Sigmoid colon (tissue), 7 donors: Measurements from ENCODE around the gene DTD1. TPM values are rescaled to one million over a fixed set of nuclear protein-coding genes. Genes with fewer than 3 reads are reported as not detected.

ENCODE experiments used
- DNase-seq: peaks from one replicate; pipeline ENCODE4 v3.0.0-alpha.2; 2019
- H3K27ac ChIP-seq, 4 donors: fragments of 200-600 bp; sonication (generic); one replicate each; pipeline ENCODE4 v1.5.1; 2016 to 2019; ENCODE audit warnings: mild to moderate bottlenecking in 1 of 4
- H3K27me3 ChIP-seq, 3 donors: fragments of 200-600 bp; sonication (generic); one replicate each; pipeline ENCODE4 v1.5.1; 2019; ENCODE audit warnings: mild to moderate bottlenecking in 1 of 3
- H3K36me3 ChIP-seq, 4 donors: fragments of 200-600 bp; sonication (generic); one replicate each; pipeline ENCODE4 v1.5.1; 2016 to 2019
- H3K4me1 ChIP-seq, 4 donors: fragments of 200-600 bp; sonication (generic); one replicate each; pipeline ENCODE4 v1.5.1; 2017 to 2019
- H3K4me3 ChIP-seq, 4 donors: fragments of 200-600 bp; sonication (generic); one replicate each; pipeline ENCODE4 v1.5.1; 2017 to 2019; ENCODE audit warnings: mild to moderate bottlenecking in 2 of 4, moderate library complexity in 1 of 4
- H3K9me3 ChIP-seq, 4 donors: fragments of 200-600 bp in 3 of 4; sonication (generic) in 3 of 4; one replicate each; pipeline versions ENCODE4 v1.5.1 to v1.6.1; 2013 to 2019
- EP300 ChIP-seq, 4 donors: sonication (generic); formaldehyde crosslinking; IDR thresholded peaks; one replicate each; pipeline ENCODE4 v1.6.1; 2017; ENCODE audit warnings: antibody characterized with exemption in 4 of 4
- POLR2A ChIP-seq, 2 donors: fragments of 450-650 bp; IDR thresholded peaks; one replicate each; pipeline ENCODE4 v1.6.1; 2016; ENCODE audit warnings: antibody characterized with exemption in 2 of 2, mild to moderate bottlenecking in 2 of 2, moderate library complexity in 2 of 2
- POLR2AphosphoS5 ChIP-seq, 4 donors: sonication (generic); formaldehyde crosslinking; IDR thresholded peaks; one replicate each; pipeline ENCODE4 v1.6.1; 2017; ENCODE audit warnings: antibody characterized with exemption in 4 of 4
- WGBS, 2 donors: extraction: QIAGEN DNeasy Blood & Tissue Kit; methylation state at CpG; one replicate each; pipeline ENCODE4 v1.1.7; 2013; 5-methylcytosine and 5-hydroxymethylcytosine counted together
- intact Hi-C: fragments of 100-400 bp; cut with DNase I; formaldehyde crosslinking; loops from one replicate; pipeline ENCODE4 v1.15.1; 2023
- polyA plus RNA-seq, 3 donors: library from polyadenylated mRNA; stranded (reverse); fragments of 200-250 nt; gene quantifications; one replicate each; pipeline ENCODE4 v1.2.3, GENCODE V29; 2013
- total RNA-seq, 4 donors: library from RNA; depleted of rRNA; stranded (reverse); fragments of >200 nt; gene quantifications; one replicate each; pipeline ENCODE4 v1.1.0, GENCODE V29; 2016
- TF ChIP-seq, protein P1 (sequence below), 4 experiments: fragments of 450-650 bp in 3 of 4; fragments of 200-600 bp in 1 of 4; IDR thresholded peaks; one replicate each; pipeline ENCODE4 v1.5.1; 2016 to 2019; ENCODE audit warnings: antibody characterized with exemption in 4 of 4, mild to moderate bottlenecking in 3 of 4, moderate library complexity in 2 of 4
- donor health status: healthy with polysubstance abuse.
- donor health status: Bipolar disorder and iron deficiency.
- donor health status: healthy.

Gene DTD1
- total and polyA plus RNA-seq, 7 donors = 11.6 to 22.9 (median 18.9) TPM

DNA sequence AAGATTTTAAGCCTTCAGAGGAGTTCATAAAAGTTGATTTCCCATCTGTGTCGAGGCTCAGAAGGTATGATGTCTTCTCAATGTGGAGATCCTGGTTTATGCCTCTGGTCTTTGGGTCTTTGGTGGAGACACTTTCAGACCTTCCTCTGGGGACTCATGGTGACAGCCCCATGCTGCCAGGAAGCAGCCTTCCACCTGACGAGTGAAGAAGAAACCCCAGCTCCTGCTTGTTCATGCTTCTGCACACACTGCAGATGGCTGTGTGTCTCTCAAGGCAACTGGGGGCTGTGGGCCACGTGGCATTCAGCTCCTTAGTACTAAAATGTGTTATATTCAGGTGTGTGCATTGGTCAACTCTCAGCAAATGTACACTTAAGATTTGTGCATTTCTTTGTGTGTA, 220.9 kb downstream of the DTD1 start:
- H3K36me3 ChIP-seq = no peaks in the 10 kb centered on the region
- whole genome bisulfite sequencing, 2 donors = 35 to 55% methylated on average over 3 of the region's 3 CpGs
- H3K4me1 ChIP-seq = no peaks in the 10 kb centered on the region
- no peaks in the 10 kb centered on the region for H3K9me3 ChIP-seq
- intact Hi-C loops = no loop called here
- no peak overlapping the region for H3K4me3 ChIP-seq
- no peak overlapping the region for H3K27ac ChIP-seq
- TF ChIP-seq EP300 (IDR thresholded peaks at IDR 0.05) (no peak), POLR2A (IDR thresholded peaks at IDR 0.05) (no peak), POLR2AphosphoS5 (IDR thresholded peaks at IDR 0.05) (no peak)
- TF ChIP-seq, protein P1, sequence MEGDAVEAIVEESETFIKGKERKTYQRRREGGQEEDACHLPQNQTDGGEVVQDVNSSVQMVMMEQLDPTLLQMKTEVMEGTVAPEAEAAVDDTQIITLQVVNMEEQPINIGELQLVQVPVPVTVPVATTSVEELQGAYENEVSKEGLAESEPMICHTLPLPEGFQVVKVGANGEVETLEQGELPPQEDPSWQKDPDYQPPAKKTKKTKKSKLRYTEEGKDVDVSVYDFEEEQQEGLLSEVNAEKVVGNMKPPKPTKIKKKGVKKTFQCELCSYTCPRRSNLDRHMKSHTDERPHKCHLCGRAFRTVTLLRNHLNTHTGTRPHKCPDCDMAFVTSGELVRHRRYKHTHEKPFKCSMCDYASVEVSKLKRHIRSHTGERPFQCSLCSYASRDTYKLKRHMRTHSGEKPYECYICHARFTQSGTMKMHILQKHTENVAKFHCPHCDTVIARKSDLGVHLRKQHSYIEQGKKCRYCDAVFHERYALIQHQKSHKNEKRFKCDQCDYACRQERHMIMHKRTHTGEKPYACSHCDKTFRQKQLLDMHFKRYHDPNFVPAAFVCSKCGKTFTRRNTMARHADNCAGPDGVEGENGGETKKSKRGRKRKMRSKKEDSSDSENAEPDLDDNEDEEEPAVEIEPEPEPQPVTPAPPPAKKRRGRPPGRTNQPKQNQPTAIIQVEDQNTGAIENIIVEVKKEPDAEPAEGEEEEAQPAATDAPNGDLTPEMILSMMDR (IDR thresholded peaks at IDR 0.05) = no peak
- H3K27me3 ChIP-seq = no peaks in the 10 kb centered on the region
- no peak for DNase-seq

DNA sequence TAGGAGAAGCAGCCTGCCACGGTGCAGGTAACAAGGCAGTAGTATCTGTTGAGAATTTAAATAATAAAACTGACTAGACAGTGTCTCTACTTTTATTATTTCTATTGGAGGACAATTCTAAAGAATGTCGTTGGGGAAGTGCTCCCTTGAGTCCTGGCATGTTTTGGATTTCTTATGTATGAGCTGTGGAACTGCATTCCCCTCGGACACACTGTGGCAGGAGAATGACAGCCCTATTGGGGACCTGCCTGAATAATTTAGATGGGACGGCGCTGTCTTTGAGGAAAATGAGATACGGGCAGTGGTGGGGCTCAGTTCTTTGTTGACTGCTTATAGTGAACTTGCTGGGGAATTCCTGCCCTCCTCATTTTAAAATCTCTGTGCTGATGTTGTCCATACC, 223.3 kb downstream of the DTD1 start:
- no peak overlapping the region for H3K4me3 ChIP-seq
- WGBS, 2 donors = 88 to 90% methylated on average over 6 of the region's 6 CpGs
- no peak for DNase-seq
- H3K4me1 ChIP-seq = no peaks in the 10 kb centered on the region
- no peaks in the 10 kb centered on the region for H3K36me3 ChIP-seq
- no peaks in the 10 kb centered on the region for H3K9me3 ChIP-seq
- intact Hi-C loops = no loop called here
- no peak overlapping the region for H3K27ac ChIP-seq
- TF ChIP-seq, protein P1 (IDR thresholded peaks at IDR 0.05) = no peak
- TF ChIP-seq EP300 (IDR thresholded peaks at IDR 0.05) (no peak), POLR2A (IDR thresholded peaks at IDR 0.05) (no peak), POLR2AphosphoS5 (IDR thresholded peaks at IDR 0.05) (no peak)
- no peaks in the 10 kb centered on the region for H3K27me3 ChIP-seq

DNA sequence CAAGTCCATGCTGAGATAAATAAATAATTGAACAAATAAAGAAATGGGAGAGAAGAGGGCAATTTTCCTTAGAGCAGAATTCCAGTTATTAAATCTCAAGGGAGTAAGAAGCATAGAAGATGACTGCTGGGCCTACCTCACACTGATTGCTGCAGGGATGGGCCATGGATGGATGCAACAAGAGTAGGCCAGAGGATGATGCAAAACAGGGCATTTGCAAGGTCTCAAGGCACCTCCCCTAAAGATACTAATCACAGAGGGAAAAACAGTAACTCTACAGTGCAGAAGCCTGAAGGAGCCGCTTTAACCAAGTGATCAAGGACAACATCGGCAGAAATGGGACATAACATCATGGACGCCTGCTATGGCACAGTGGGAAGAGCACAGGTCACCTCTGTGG, 224.1 kb downstream of the DTD1 start:
- no peaks in the 10 kb centered on the region for H3K9me3 ChIP-seq
- H3K4me3 ChIP-seq = no peak overlapping the region
- intact Hi-C loops = no loop called here
- 96 to 97% methylated on average over 3 of the region's 3 CpGs for WGBS, 2 donors
- no peak overlapping the region for H3K27ac ChIP-seq
- no peak for DNase-seq
- TF ChIP-seq EP300 (IDR thresholded peaks at IDR 0.05) (no peak), POLR2AphosphoS5 (IDR thresholded peaks at IDR 0.05) (no peak), POLR2A (IDR thresholded peaks at IDR 0.05) (no peak)
- TF ChIP-seq, protein P1 (IDR thresholded peaks at IDR 0.05) = no peak
- H3K27me3 ChIP-seq = no peaks in the 10 kb centered on the region
- no peaks in the 10 kb centered on the region for H3K4me1 ChIP-seq
- H3K36me3 ChIP-seq = no peaks in the 10 kb centered on the region

DNA sequence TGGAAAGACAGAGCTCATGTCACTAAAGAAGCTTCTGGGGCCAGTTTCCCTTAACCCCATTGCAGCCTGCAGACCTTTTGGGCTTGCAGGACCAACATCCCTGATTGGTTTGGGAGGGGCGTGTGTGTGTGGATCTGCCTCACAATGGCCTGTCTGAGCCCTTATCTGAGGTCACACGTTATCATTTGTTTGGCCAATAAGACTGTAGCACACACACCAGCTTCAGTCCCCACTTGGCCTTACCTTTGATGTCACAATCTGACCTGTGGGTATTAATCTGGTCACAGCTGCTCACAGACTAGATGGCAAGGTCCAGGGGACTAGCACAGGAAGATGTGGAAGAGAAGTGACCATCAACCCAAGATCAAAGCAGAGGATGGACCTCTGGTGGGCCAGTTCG, 225.6 kb downstream of the DTD1 start, which contains the start of gene SCP2D1:
Gene SCP2D1 (plus strand): TSS at position 301 of the 400 bp plus-strand sequence. CDS start 33 bp downstream, at position 334.
- intact Hi-C loops = no loop called here
- 42 to 64% methylated on average over 3 of the region's 3 CpGs for WGBS, 2 donors
- Histone ChIP-seq H3K9me3 (no peaks in the 10 kb centered on the region), H3K27ac (no peak within 1 kb of the TSS), H3K27me3 (no peaks in the 10 kb centered on the region), H3K36me3 (no peaks in the 10 kb centered on the region), H3K4me3 (no peak within 1 kb of the TSS), H3K4me1 (no peaks in the 10 kb centered on the region)
- no peak for DNase-seq
- no peak for TF ChIP-seq POLR2AphosphoS5 (IDR thresholded peaks at IDR 0.05)
- TF ChIP-seq, protein P1 (IDR thresholded peaks at IDR 0.05) = no peak
- TF ChIP-seq EP300 (IDR thresholded peaks at IDR 0.05) = no peak
- TF ChIP-seq POLR2A (IDR thresholded peaks at IDR 0.05) = no peak
